HepG2 (cell line): ENCODE results near the gene TSC1. TPM values are rescaled to one million over a fixed set of nuclear protein-coding genes. Genes with fewer than 3 reads are reported as not detected.

Source experiments
- ATAC-seq: fragments of 200-7000 bp; cut with Tn5 transposase; 3 replicates; pipeline ENCODE4 v1.9.1; 2020; ENCODE audit warnings: mild to moderate bottlenecking, moderate library complexity
- BruUV-seq: library from RNA; stranded (reverse); fragments of 400-500 nt; replicated peaks from 2 replicates; lab custom pipeline; 2021; lab: Mats Ljungman, UMichigan
- CTCF ChIA-PET: fragments of 300-600 bp; formaldehyde crosslinking; extraction: SDS; loops from one replicate; lab custom pipeline; 2021; ENCODE audit warnings: low total read pairs, inconsistent platforms, low intra/inter-chr PET ratio; lab: Yijun Ruan, JAX
- POLR2A ChIA-PET: fragments of 350-600 bp; sonication (Branson Sonifier 250); formaldehyde crosslinking; loops from one replicate; lab custom pipeline; 2020; ENCODE audit warnings: antibody characterized with exemption, inconsistent platforms; lab: Yijun Ruan, JAX
- DNase-seq: peaks from one replicate; pipeline ENCODE4 v3.0.0-alpha.2; 2015; ENCODE audit warnings: low spot score
- FAIRE-seq: peaks from 3 replicates; lab custom pipeline; 2011; peaks lifted over from hg19 to GRCh38; lab: Jason Lieb, UNC
- H2AFZ ChIP-seq: one replicate; pipeline ENCODE4 v1.6.1; 2011; ENCODE audit warnings: low read length, inconsistent platforms
- H3K27ac ChIP-seq: fragments of 300-600 bp; 3 replicates; pipeline ENCODE4 v1.8.0; 2011; ENCODE audit warnings: mixed run types, mild to moderate bottlenecking, mixed read lengths, low read length, inconsistent platforms; ENCODE audit not compliant: insufficient read depth; ENCODE audit errors: extremely low read length
- H3K27me3 ChIP-seq, 2 experiments: fragments of 200-600 bp in 1 of 2; 2 replicates in 1 of 2; 3 replicates in 1 of 2; pipeline versions ENCODE4 v1.6.0 to v1.8.0; 2011; ENCODE audit warnings: low read length in 2 of 2, mild to moderate bottlenecking in 2 of 2, moderate library complexity in 2 of 2, inconsistent platforms in 1 of 2; ENCODE audit not compliant: insufficient read depth in 2 of 2, control insufficient read depth in 1 of 2
- H3K36me3 ChIP-seq, 2 experiments: fragments of 200-600 bp in 1 of 2; replicated peaks in 1 of 2; 2 replicates in 1 of 2; 3 replicates in 1 of 2; pipeline versions ENCODE4 v1.5.1 to v1.8.0; 2011; ENCODE audit warnings: low read length in 2 of 2, inconsistent platforms in 1 of 2; ENCODE audit not compliant: insufficient read depth in 2 of 2, control insufficient read depth in 1 of 2
- H3K4me1 ChIP-seq: 2 replicates; pipeline ENCODE4 v1.5.1; 2012; ENCODE audit warnings: low read length, inconsistent platforms; ENCODE audit not compliant: insufficient read depth
- H3K4me2 ChIP-seq: 2 replicates; pipeline ENCODE4 v1.6.0; 2011; ENCODE audit warnings: low read depth, low read length, inconsistent platforms
- H3K4me3 ChIP-seq, 3 experiments: fragments of 200-600 bp in 1 of 3; sonication (generic), shearing (Covaris generic) in 1 of 3; replicated peaks in 1 of 3; 2 replicates each; pipeline ENCODE4 v1.5.1; 2011 to 2016; ENCODE audit warnings: low read length in 3 of 3, inconsistent platforms in 2 of 3, low read depth in 2 of 3, mild to moderate bottlenecking in 2 of 3, control low read depth in 1 of 3, mixed read lengths in 1 of 3; ENCODE audit not compliant: insufficient read depth in 1 of 3
- H3K79me2 ChIP-seq: one replicate; pipeline ENCODE4 v1.6.1; 2011; ENCODE audit warnings: low read length, inconsistent platforms; ENCODE audit not compliant: insufficient read depth
- H3K9ac ChIP-seq: 2 replicates; pipeline ENCODE4 v1.6.0; 2011; ENCODE audit warnings: mild to moderate bottlenecking, low read depth, low read length, inconsistent platforms; ENCODE audit not compliant: insufficient read depth
- H3K9me3 ChIP-seq: 2 replicates; pipeline ENCODE4 v1.5.1; 2012; ENCODE audit warnings: mild to moderate bottlenecking, low read length
- H4K20me1 ChIP-seq: 2 replicates; pipeline ENCODE4 v1.6.0; 2011; ENCODE audit warnings: inconsistent platforms, mild to moderate bottlenecking, low read length, moderate library complexity; ENCODE audit not compliant: insufficient read depth
- FOXJ3 ChIP-seq: sonication (generic); formaldehyde crosslinking; IDR thresholded peaks from 2 replicates; pipeline ENCODE4 v1.4.0; 2020; ENCODE audit warnings: missing genetic modification reagents, mild to moderate bottlenecking, borderline replicate concordance
- KDM3A ChIP-seq: IDR thresholded peaks from 2 replicates; pipeline ENCODE4 v1.6.1; 2018; ENCODE audit warnings: low read depth, missing compliant biosample characterization
- NFYC ChIP-seq: IDR thresholded peaks from 2 replicates; pipeline ENCODE4 v1.6.1; 2016; ENCODE audit warnings: missing genetic modification reagents, missing compliant biosample characterization
- RARG ChIP-seq: sonication (generic); formaldehyde crosslinking; IDR thresholded peaks from 2 replicates; pipeline ENCODE4 v1.4.0; 2020; ENCODE audit warnings: low read depth, mild to moderate bottlenecking, missing genetic modification reagents
- RBAK ChIP-seq: sonication (generic); formaldehyde crosslinking; IDR thresholded peaks from 2 replicates; pipeline ENCODE4 v1.5.1; 2020; ENCODE audit warnings: mild to moderate bottlenecking, missing genetic modification reagents
- RNF2 ChIP-seq: fragments of 450-650 bp; conservative IDR thresholded peaks from 2 replicates; pipeline ENCODE4 v1.6.1; 2016; ENCODE audit warnings: low read depth
- WGBS: methylation state at CpG from one replicate; pipeline ENCODE4 v1.1.6; 2017; ENCODE audit warnings: low lambda C conversion rate; 5-methylcytosine and 5-hydroxymethylcytosine counted together
- in situ Hi-C: cut with HindIII; loops from 2 replicates; pipeline ENCODE4 v1.10.0; 2017; ENCODE audit warnings: low pct_unique_long_range_greater_than_20kb; ENCODE audit not compliant: extremely low pct_ligation_motif_present
- intact Hi-C: fragments of 100-400 bp; cut with micrococcal nuclease; formaldehyde crosslinking; loops from one replicate; pipeline ENCODE4 v1.10.0; 2022; ENCODE audit not compliant: unreplicated experiment
- polyA plus RNA-seq, 8 experiments: library from polyadenylated mRNA; depleted of rRNA in 3 of 8; stranded (reverse) in 7 of 8; unstranded in 1 of 8; fragments of >200 nt; fragmentation: Illumina TruSeq in 4 of 8; extraction: Trizol in 4 of 8; gene quantifications; 2 replicates each; pipeline versions ENCODE4 v1.2.1 to v1.2.3, GENCODE V29; 2011 to 2016; ENCODE audit warnings: low read depth in 4 of 8, missing spikeins in 1 of 8, mixed read lengths in 1 of 8; ENCODE audit not compliant: insufficient read depth in 1 of 8
- total RNA-seq, 5 experiments: library from RNA; depleted of rRNA; stranded (reverse); fragments of >200 nt; fragmentation: Illumina TruSeq; extraction: Trizol; gene quantifications; 2 replicates each; pipeline ENCODE4 v1.2.3, GENCODE V29; 2016; ENCODE audit warnings: low read depth in 1 of 5
- TF ChIP-seq, protein P1 (sequence below): sonication (generic); formaldehyde crosslinking; IDR thresholded peaks from 2 replicates; pipeline ENCODE4 v1.4.0; 2020; ENCODE audit warnings: missing genetic modification reagents, borderline replicate concordance
- TF ChIP-seq, protein P2 (sequence below): fragments of 450-650 bp; IDR thresholded peaks from 2 replicates; pipeline ENCODE4 v1.6.1; 2016

TSC1 gene
- total and polyA plus RNA-seq, 2 of the 13 experiments (the other 11 are each of a cell fraction or from before 2014, with no cell fraction given), result 31.6 to 66.1 TPM

DNA sequence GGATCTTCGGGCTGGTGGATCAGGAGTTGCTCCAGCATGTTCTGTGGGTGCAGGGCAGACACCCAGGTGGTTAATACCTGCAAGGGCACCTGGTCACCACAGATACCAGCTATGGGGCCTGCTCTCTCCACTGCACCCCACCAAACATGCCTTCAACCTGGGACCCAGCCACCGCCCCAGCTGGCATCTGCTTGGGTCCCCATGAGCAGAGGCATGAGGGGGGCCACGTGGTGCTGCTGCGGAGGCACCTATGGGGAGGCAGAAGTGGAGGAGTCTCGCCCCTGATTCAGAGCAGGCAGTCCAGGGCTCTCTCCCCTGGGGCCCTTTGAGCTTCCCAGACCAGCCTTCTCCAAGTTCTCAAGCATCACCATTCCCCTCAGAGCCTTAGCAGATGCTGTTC lies 69.3 kb downstream of the TSC1 start:
- in situ Hi-C loops (no loop called here), intact Hi-C loops (no loop called here)
- Histone ChIP-seq H3K36me3 (no peaks in the 10 kb centered on the region), H3K4me3 (no peak overlapping the region), H3K4me2 (no peak overlapping the region), H3K27me3 (peaks cover 1 to 10% of the 10 kb centered on the region in 2 experiments; a peak in 3 of 5 replicates), H3K9ac (no peak overlapping the region), H3K79me2 (no peaks in the 10 kb centered on the region), H4K20me1 (no peaks in the 10 kb centered on the region)
- BruUV-seq, result no TSS peak
- 4% methylated on average over 5 of the region's 5 CpGs for WGBS
- DNase-seq (no peak), ATAC-seq (no peak)
- ChIA-PET CTCF (no interaction called here), POLR2A (no interaction called here)
- TF ChIP-seq, protein P1, sequence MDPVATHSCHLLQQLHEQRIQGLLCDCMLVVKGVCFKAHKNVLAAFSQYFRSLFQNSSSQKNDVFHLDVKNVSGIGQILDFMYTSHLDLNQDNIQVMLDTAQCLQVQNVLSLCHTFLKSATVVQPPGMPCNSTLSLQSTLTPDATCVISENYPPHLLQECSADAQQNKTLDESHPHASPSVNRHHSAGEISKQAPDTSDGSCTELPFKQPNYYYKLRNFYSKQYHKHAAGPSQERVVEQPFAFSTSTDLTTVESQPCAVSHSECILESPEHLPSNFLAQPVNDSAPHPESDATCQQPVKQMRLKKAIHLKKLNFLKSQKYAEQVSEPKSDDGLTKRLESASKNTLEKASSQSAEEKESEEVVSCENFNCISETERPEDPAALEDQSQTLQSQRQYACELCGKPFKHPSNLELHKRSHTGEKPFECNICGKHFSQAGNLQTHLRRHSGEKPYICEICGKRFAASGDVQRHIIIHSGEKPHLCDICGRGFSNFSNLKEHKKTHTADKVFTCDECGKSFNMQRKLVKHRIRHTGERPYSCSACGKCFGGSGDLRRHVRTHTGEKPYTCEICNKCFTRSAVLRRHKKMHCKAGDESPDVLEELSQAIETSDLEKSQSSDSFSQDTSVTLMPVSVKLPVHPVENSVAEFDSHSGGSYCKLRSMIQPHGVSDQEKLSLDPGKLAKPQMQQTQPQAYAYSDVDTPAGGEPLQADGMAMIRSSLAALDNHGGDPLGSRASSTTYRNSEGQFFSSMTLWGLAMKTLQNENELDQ (CRISPR knock-in tag), result no peak
- TF ChIP-seq RBAK (CRISPR knock-in tag) (no peak), RARG (no peak), FOXJ3 (no peak), KDM3A (CRISPR knock-in tag) (no peak), NFYC (CRISPR knock-in tag) (no peak), RNF2 (no peak)
- TF ChIP-seq, protein P2, sequence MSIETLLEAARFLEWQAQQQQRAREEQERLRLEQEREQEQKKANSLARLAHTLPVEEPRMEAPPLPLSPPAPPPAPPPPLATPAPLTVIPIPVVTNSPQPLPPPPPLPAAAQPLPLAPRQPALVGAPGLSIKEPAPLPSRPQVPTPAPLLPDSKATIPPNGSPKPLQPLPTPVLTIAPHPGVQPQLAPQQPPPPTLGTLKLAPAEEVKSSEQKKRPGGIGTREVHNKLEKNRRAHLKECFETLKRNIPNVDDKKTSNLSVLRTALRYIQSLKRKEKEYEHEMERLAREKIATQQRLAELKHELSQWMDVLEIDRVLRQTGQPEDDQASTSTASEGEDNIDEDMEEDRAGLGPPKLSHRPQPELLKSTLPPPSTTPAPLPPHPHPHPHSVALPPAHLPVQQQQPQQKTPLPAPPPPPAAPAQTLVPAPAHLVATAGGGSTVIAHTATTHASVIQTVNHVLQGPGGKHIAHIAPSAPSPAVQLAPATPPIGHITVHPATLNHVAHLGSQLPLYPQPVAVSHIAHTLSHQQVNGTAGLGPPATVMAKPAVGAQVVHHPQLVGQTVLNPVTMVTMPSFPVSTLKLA, result 0 out of 2 replicates have a peak, but pooled peaks have one; percentile 12
- TF ChIP-seq, all 625 proteins: peak for 1
- Histone ChIP-seq H3K27ac (no peak overlapping the region), H3K4me1 (peaks cover 15% of the 10 kb centered on the region; the same call in 1 of the 2 replicates), H3K9me3 (no peaks in the 10 kb centered on the region), H2AFZ (no peak overlapping the region)
- no peak for FAIRE-seq
